Measurements from ENCODE around the gene HGFAC.

GRCh38 chr4:3436798-3437581, 4.8 kb upstream of the HGFAC start:
- no peak for TF ChIP-seq NR1H2 (CRISPR knock-in tag; IDR thresholded peaks at IDR 0.05; ENCODE audit: borderline replicate concordance, low read depth)
- TF ChIP-seq, protein P1, sequence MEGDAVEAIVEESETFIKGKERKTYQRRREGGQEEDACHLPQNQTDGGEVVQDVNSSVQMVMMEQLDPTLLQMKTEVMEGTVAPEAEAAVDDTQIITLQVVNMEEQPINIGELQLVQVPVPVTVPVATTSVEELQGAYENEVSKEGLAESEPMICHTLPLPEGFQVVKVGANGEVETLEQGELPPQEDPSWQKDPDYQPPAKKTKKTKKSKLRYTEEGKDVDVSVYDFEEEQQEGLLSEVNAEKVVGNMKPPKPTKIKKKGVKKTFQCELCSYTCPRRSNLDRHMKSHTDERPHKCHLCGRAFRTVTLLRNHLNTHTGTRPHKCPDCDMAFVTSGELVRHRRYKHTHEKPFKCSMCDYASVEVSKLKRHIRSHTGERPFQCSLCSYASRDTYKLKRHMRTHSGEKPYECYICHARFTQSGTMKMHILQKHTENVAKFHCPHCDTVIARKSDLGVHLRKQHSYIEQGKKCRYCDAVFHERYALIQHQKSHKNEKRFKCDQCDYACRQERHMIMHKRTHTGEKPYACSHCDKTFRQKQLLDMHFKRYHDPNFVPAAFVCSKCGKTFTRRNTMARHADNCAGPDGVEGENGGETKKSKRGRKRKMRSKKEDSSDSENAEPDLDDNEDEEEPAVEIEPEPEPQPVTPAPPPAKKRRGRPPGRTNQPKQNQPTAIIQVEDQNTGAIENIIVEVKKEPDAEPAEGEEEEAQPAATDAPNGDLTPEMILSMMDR (CRISPR knock-in tag; IDR thresholded peaks at IDR 0.05) = no peak
- no peak for TF ChIP-seq POLR2A (IDR thresholded peaks at IDR 0.05; ENCODE audit: insufficient read depth in 1 of 2, low read depth in 2 of 2, low read length in 2 of 2)
- no peak for TF ChIP-seq HHEX (CRISPR knock-in tag; IDR thresholded peaks at IDR 0.05)
- no peak for TF ChIP-seq JUN (CRISPR knock-in tag; IDR thresholded peaks at IDR 0.05)
- no peak for TF ChIP-seq TCF7 (IDR thresholded peaks at IDR 0.05; ENCODE audit: low read depth)
- no peak for TF ChIP-seq GABPA (IDR thresholded peaks at IDR 0.05; ENCODE audit: low read depth, low read length)
- no peak for TF ChIP-seq GABPA (CRISPR knock-in tag; IDR thresholded peaks at IDR 0.05; ENCODE audit: low read depth)
- TF ChIP-seq KLF6 (CRISPR knock-in tag; IDR thresholded peaks at IDR 0.05) = no peak
- no peak for TF ChIP-seq USF2 (IDR thresholded peaks at IDR 0.05; ENCODE audit: low read depth, low read length)
- TF ChIP-seq USF2 (CRISPR knock-in tag; IDR thresholded peaks at IDR 0.05; ENCODE audit: borderline replicate concordance) = no peak
- no peak for TF ChIP-seq ZNF296 (CRISPR knock-in tag; conservative IDR thresholded peaks at IDR 0.05)
- no peak for TF ChIP-seq ZSCAN30 (CRISPR knock-in tag; IDR thresholded peaks at IDR 0.05)

All from HepG2 (cell line).